ENCODE results near the gene CST6. TPM values are rescaled to one million over a fixed set of nuclear protein-coding genes. Genes with fewer than 3 reads are reported as not detected.

CST6 gene
- total RNA-seq, 4 donors from 2014 or later, result 1.6 to 6.2 TPM; not detected in 2

GRCh38 chr11:65972116-65972515 is 39.7 kb upstream of the CST6 start:
- no peak for TF ChIP-seq CTCF (IDR thresholded peaks at IDR 0.05)
- ATAC-seq (ENCODE audit: low FRiP score) (no peak), DNase-seq (ENCODE audit: low spot score) (no peak)

- no peak for DNase-seq (ENCODE audit: low spot score)
- no peak for TF ChIP-seq CTCF (IDR thresholded peaks at IDR 0.05)
- ATAC-seq (ENCODE audit: low FRiP score), result no peak
Observed at GRCh38 chr11:65973439-65974110, 38.2 kb upstream of the CST6 start.

- ATAC-seq (ENCODE audit: low FRiP score) (no peak), DNase-seq (ENCODE audit: low spot score) (no peak)
- no peak for TF ChIP-seq CTCF (IDR thresholded peaks at IDR 0.05)
Observed at GRCh38 chr11:65975771-65976170, 36.0 kb upstream of the CST6 start.

DNA sequence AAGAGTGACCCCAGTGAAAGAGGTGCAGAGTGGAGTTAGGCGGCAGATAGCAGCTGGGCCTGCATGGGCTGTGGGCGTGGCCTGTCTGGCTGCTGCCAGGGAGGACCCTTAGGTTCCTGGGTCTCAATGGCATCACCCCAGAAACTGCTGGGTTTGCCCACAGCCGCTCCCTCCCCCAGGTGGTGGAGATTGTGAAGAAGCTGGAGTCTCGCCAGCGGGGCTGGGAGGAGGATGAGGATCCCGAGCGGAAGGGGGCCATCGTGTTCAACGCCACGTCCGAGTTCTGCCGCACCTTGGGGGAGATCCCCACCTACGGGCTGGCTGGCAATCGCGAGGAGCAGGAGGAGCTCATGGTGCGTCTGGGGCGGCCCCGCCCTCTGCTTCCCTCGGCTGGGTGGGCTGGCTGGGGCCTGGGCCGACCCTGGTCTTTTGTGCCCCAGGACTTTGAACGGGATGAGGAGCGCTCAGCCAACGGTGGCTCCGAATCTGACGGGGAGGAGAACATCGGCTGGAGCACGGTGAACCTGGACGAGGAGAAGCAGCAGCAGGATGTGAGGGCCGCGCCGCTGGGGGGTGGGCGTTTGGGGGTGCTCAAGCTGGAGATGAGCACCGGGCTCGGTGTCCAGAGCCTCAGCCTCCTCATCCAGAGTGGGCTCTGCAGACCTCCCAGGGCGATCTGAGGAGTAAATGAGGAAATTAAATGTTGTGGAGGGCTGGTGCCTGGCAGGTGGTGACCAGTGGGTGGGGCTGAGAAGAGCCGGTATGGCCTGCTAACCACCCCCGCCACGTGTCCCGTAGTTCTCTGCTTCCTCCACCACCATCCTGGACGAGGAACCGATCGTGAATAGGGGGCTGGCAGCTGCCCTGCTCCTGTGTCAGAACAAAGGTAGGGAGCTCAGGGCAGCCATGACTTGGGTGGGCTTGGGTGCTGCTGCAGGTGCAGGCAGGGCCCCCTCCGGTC is 35.3 kb upstream of the CST6 start:
- ATAC-seq (ENCODE audit: low FRiP score) (no peak), DNase-seq (ENCODE audit: low spot score) (no peak)
- no peak for TF ChIP-seq CTCF (IDR thresholded peaks at IDR 0.05)

- TF ChIP-seq CTCF (IDR thresholded peaks at IDR 0.05), result no peak
- DNase-seq (ENCODE audit: low spot score) (no peak), ATAC-seq (ENCODE audit: low FRiP score) (no peak)
Observed at GRCh38 chr11:65977621-65978390, 34.0 kb upstream of the CST6 start.

- DNase-seq (ENCODE audit: low spot score) (no peak), ATAC-seq (ENCODE audit: low FRiP score) (no peak)
- no peak for TF ChIP-seq CTCF (IDR thresholded peaks at IDR 0.05)
Observed at GRCh38 chr11:65978391-65979238, 33.2 kb upstream of the CST6 start.

Measured in omental fat pad (tissue), 4 donors.